Measurements from ENCODE around the gene CARD10.

GRCh38 chr22:37503183-37503683, 16.0 kb downstream of the CARD10 start:
- no peak for TF ChIP-seq ZNF138 (CRISPR knock-in tag; IDR thresholded peaks at IDR 0.05; ENCODE audit: low read depth)
- no peak for TF ChIP-seq CTCF (CRISPR knock-in tag; IDR thresholded peaks at IDR 0.05)
- no peak for TF ChIP-seq ATF2 (CRISPR knock-in tag; IDR thresholded peaks at IDR 0.05)
- TF ChIP-seq HMGXB4 (CRISPR knock-in tag; IDR thresholded peaks at IDR 0.05; ENCODE audit: borderline replicate concordance in 1 of 2, low read depth in 1 of 2): no peak
- no peak for TF ChIP-seq MXI1 (IDR thresholded peaks at IDR 0.05; ENCODE audit: borderline replicate concordance, low read depth, low read length)

All from HepG2 (cell line).